WTC11 (cell line): ENCODE data around the gene MYBPC2. TPM values are rescaled to one million over a fixed set of nuclear protein-coding genes. Genes with fewer than 3 reads are reported as not detected.
A peak's percentile ranks its signal among the peaks of the same experiment; 100 is the strongest.
"Not testable (repeated sequence)": the region's sequence is repeated elsewhere in the genome, so short reads cannot be mapped to it uniquely, and the experiment has no call there.

Experiments
- ATAC-seq: fragments of 200-7000 bp; cut with Tn5 transposase; 2 replicates; pipeline ENCODE4 v1.10.0; 2021; ENCODE audit warnings: mild to moderate bottlenecking, moderate library complexity
- CTCF ChIA-PET: fragments of 300-600 bp; sonication (Branson Sonifier 250); formaldehyde crosslinking; loops from one replicate; lab custom pipeline; 2021; ENCODE audit warnings: antibody characterized with exemption; lab: Charles Lee
- POLR2A ChIA-PET: fragments of 350-600 bp; sonication (Branson Sonifier 250); formaldehyde crosslinking; loops from one replicate; lab custom pipeline; 2021; ENCODE audit warnings: antibody characterized with exemption; lab: Charles Lee
- DNase-seq: peaks from one replicate; pipeline ENCODE4 v3.0.0; 2021; ENCODE audit warnings: low spot score
- H3K27ac Mint-ChIP-seq: 2 replicates; pipeline ENCODE4 v1.8.0; 2021; ENCODE audit warnings: mixed read lengths
- H3K27me3 Mint-ChIP-seq: 2 replicates; pipeline ENCODE4 v1.8.0; 2021; ENCODE audit warnings: low read depth, mild to moderate bottlenecking, moderate library complexity, mixed read lengths
- H3K36me3 Mint-ChIP-seq: 2 replicates; pipeline ENCODE4 v1.8.0; 2021; ENCODE audit warnings: mixed read lengths
- H3K4me1 Mint-ChIP-seq: 2 replicates; pipeline ENCODE4 v1.8.0; 2022; ENCODE audit warnings: mixed read lengths
- H3K4me3 Mint-ChIP-seq: 2 replicates; pipeline ENCODE4 v1.8.0; 2021; ENCODE audit warnings: mild to moderate bottlenecking, moderate library complexity, mixed read lengths
- H3K9me3 Mint-ChIP-seq: 2 replicates; pipeline ENCODE4 v1.8.0; 2021; ENCODE audit warnings: mixed read lengths
- ELF4 ChIP-seq: sonication (generic); formaldehyde crosslinking; IDR thresholded peaks from 2 replicates; pipeline ENCODE4 v1.8.1; 2022; ENCODE audit warnings: low read depth, mild to moderate bottlenecking, moderate library complexity, missing genetic modification reagents
- EMX1 ChIP-seq: fragments of 250-450 bp; sonication (Bioruptor Pico); IDR thresholded peaks from 2 replicates; pipeline ENCODE4 v1.8.0; 2021; ENCODE audit warnings: mild to moderate bottlenecking
- GRHL2 ChIP-seq: fragments of 250-450 bp; sonication (Bioruptor Pico); IDR thresholded peaks from 2 replicates; pipeline ENCODE4 v1.8.0; 2022; ENCODE audit warnings: mild to moderate bottlenecking, moderate library complexity; ENCODE audit not compliant: insufficient replicate concordance, severe bottlenecking
- NFATC4 ChIP-seq: fragments of 250-450 bp; sonication (Bioruptor Pico); IDR thresholded peaks from 2 replicates; pipeline ENCODE4 v1.9.0; 2021; ENCODE audit warnings: mild to moderate bottlenecking
- NR1H2 ChIP-seq: sonication (generic); formaldehyde crosslinking; IDR thresholded peaks from 2 replicates; pipeline ENCODE4 v1.9.0; 2021; ENCODE audit warnings: mild to moderate bottlenecking, moderate library complexity, missing genetic modification reagents
- RORB ChIP-seq: fragments of 250-450 bp; sonication (Bioruptor Pico); IDR thresholded peaks from 2 replicates; pipeline ENCODE4 v1.9.0; 2021; ENCODE audit warnings: mild to moderate bottlenecking
- SMAD4 ChIP-seq: sonication (generic); formaldehyde crosslinking; IDR thresholded peaks from 2 replicates; pipeline ENCODE4 v1.8.0; 2022; ENCODE audit warnings: mild to moderate bottlenecking, missing genetic modification reagents
- total RNA-seq: library from RNA; stranded (reverse); gene quantifications from 3 replicates; pipeline ENCODE4 v1.2.3, GENCODE V29; 2021
- TF ChIP-seq, protein P1 (sequence below): fragments of 250-450 bp; sonication (Bioruptor Pico); IDR thresholded peaks from 2 replicates; pipeline ENCODE4 v1.9.0; 2021; ENCODE audit warnings: mild to moderate bottlenecking
- TF ChIP-seq, protein P2 (sequence below): sonication (generic); formaldehyde crosslinking; IDR thresholded peaks from 2 replicates; pipeline ENCODE4 v1.8.1; 2023; ENCODE audit warnings: mild to moderate bottlenecking, missing genetic modification reagents, moderate library complexity
- TF ChIP-seq, protein P3 (sequence below): fragments of 250-450 bp; sonication (Bioruptor Pico); conservative IDR thresholded peaks from 2 replicates; pipeline ENCODE4 v1.9.0; 2021; ENCODE audit warnings: mild to moderate bottlenecking
- TF ChIP-seq, protein P4 (sequence below): sonication (generic); formaldehyde crosslinking; IDR thresholded peaks from 2 replicates; pipeline ENCODE4 v1.8.1; 2023; ENCODE audit warnings: mild to moderate bottlenecking, missing genetic modification reagents, moderate library complexity
- TF ChIP-seq, protein P5 (sequence below): sonication (generic); formaldehyde crosslinking; IDR thresholded peaks from 2 replicates; pipeline ENCODE4 v1.8.1; 2023; ENCODE audit warnings: mild to moderate bottlenecking, missing genetic modification reagents, borderline replicate concordance

MYBPC2 gene
- total RNA-seq, 1 experiment from 2014 or later: 2.6 TPM

DNA sequence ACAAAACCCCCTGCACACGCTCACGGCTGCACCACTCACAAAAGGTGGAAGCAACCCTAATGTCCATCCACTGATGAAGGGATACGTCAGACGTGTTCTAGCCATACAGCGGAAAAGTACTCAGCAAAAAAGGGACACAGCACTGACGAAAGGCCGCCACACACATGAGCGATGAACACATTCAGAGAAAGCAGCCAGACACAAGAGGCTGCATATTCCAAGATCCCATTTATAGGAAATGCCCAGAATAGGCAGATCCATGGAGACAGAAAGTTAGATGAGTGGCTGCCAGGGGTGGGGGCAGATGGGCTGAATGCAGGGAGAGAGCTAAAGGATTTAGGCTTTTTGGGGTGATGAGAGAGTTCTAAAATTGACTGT lies 44.8 kb upstream of the MYBPC2 start (continued):
- TF ChIP-seq, protein P1, sequence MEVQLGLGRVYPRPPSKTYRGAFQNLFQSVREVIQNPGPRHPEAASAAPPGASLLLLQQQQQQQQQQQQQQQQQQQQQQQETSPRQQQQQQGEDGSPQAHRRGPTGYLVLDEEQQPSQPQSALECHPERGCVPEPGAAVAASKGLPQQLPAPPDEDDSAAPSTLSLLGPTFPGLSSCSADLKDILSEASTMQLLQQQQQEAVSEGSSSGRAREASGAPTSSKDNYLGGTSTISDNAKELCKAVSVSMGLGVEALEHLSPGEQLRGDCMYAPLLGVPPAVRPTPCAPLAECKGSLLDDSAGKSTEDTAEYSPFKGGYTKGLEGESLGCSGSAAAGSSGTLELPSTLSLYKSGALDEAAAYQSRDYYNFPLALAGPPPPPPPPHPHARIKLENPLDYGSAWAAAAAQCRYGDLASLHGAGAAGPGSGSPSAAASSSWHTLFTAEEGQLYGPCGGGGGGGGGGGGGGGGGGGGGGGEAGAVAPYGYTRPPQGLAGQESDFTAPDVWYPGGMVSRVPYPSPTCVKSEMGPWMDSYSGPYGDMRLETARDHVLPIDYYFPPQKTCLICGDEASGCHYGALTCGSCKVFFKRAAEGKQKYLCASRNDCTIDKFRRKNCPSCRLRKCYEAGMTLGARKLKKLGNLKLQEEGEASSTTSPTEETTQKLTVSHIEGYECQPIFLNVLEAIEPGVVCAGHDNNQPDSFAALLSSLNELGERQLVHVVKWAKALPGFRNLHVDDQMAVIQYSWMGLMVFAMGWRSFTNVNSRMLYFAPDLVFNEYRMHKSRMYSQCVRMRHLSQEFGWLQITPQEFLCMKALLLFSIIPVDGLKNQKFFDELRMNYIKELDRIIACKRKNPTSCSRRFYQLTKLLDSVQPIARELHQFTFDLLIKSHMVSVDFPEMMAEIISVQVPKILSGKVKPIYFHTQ (CRISPR knock-in tag): no peak
- TF ChIP-seq, protein P2, sequence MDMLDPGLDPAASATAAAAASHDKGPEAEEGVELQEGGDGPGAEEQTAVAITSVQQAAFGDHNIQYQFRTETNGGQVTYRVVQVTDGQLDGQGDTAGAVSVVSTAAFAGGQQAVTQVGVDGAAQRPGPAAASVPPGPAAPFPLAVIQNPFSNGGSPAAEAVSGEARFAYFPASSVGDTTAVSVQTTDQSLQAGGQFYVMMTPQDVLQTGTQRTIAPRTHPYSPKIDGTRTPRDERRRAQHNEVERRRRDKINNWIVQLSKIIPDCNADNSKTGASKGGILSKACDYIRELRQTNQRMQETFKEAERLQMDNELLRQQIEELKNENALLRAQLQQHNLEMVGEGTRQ: no peak
- TF ChIP-seq, protein P3, sequence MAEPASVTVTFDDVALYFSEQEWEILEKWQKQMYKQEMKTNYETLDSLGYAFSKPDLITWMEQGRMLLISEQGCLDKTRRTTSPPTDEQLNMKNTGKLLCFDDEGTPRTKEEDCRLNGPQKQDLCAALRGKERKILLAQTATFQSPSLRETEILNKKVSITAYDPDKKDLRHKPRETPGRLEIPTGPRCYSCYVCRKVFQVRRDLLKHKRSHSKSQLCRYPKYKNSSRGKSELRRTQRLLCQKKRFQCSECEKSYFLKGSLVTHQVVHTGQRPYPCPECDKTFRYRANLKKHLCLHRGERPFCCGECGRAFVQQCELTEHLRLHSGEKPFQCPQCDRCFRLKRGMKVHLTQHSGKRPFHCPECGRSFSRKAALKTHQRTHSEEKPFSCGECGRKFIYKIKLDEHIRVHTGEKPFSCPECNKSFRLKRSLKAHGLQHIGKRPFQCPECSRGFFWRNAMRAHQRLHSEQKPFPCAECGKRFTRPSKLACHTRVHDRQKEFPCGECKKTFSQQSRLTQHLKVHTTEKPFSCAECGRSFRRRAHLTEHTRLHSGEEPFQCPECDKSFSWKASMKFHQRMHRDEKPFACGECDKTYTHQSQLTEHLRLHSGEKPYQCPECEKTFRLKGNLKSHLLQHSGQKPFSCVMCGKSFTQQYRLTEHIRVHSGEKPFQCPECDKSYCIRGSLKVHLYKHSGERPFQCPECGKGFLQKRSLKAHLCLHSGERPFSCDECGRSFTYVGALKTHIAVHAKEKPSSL (CRISPR knock-in tag): no peak
- TF ChIP-seq GRHL2 (CRISPR knock-in tag) (no peak), RORB (CRISPR knock-in tag) (no peak)

DNA sequence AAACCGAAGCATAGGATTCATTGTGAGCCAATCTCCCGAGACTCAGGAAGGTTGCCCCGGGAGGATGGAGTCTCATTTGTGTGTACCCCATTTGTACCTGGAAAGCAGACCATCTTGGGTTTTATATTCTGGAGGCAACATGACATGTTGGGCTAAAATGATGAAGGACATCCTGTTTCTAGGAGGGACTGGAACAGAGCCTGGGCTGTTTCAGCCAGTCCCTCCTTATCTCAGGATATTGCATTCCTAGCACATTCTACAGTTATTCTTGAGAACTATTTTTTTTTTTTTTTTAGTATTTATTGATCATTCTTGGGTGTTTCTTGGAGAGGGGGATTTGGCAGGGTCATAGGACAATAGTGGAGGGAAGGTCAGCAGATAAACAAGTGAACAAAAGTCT lies 42.4 kb upstream of the MYBPC2 start:
- ATAC-seq, H3K27me3 Mint-ChIP-seq, H3K4me1 Mint-ChIP-seq, H3K4me3 Mint-ChIP-seq, DNase-seq, POLR2A ChIA-PET, H3K27ac Mint-ChIP-seq, CTCF ChIA-PET: not testable (repeated sequence)
- peaks cover 58% of the 10 kb centered on the region for H3K36me3 Mint-ChIP-seq
- peaks cover 18% of the 10 kb centered on the region for H3K9me3 Mint-ChIP-seq

DNA sequence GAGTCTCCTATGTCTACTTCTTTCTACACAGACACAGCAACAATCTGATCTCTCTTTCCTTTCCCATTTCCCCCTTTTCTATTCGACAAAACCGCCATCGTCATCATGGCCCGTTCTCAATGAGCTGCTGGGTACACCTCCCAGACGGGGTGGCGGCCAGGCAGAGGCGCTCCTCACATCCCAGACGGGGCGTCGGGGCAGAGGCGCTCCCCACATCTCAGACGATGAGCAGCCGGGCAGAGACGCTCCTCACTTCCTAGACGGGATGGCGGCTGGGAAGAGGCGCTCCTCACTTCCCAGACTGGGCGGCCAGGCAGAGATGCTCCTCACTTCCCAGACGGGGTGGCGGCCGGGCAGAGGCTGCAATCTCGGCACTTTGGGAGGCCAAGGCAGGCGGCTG lies 41.7 kb upstream of the MYBPC2 start:
- 0 out of 2 replicates have a peak, but pooled peaks have one; percentile 26 for TF ChIP-seq SMAD4 (CRISPR knock-in tag)
- peaks cover 18% of the 10 kb centered on the region for H3K9me3 Mint-ChIP-seq
- POLR2A ChIA-PET, H3K27ac Mint-ChIP-seq, DNase-seq, H3K4me3 Mint-ChIP-seq, CTCF ChIA-PET, H3K27me3 Mint-ChIP-seq, ATAC-seq, H3K4me1 Mint-ChIP-seq: not testable (repeated sequence)
- peaks cover 58% of the 10 kb centered on the region for H3K36me3 Mint-ChIP-seq

DNA sequence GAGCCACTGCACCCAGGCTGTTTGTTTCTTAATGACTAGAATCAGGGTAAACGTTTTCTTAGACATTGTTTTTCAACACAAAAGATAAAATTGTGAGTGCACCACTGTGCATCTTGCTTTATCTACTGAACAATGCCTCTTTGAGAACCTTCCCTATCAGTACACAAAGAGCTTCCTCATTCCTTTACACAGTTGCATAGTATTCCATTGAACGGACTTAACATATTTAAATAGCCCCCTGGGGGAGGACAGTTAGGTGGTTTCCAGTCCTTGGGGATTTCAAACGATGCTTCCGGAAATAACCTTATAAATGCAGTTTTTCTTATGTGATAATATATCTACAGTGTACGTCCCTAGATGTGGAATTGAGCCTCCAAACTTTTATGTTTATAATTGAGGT lies 39.9 kb upstream of the MYBPC2 start:
- peaks cover 52% of the 10 kb centered on the region for H3K36me3 Mint-ChIP-seq
- no peak overlapping the region for H3K27ac Mint-ChIP-seq
- H3K27me3 Mint-ChIP-seq: no peaks in the 10 kb centered on the region
- CTCF ChIA-PET: interaction anchor here (0.6 kb wide), 1 partner anchor 170 kb away, joined by 4 read pairs; no protein-coding TSS in a partner anchor
- 0 out of 2 replicates have a peak, but pooled peaks cover 3% of the 10 kb centered on the region for H3K4me1 Mint-ChIP-seq
- peaks cover 18% of the 10 kb centered on the region for H3K9me3 Mint-ChIP-seq
- H3K4me3 Mint-ChIP-seq: no peak overlapping the region
- DNase-seq: no peak
- TF ChIP-seq, protein P4, sequence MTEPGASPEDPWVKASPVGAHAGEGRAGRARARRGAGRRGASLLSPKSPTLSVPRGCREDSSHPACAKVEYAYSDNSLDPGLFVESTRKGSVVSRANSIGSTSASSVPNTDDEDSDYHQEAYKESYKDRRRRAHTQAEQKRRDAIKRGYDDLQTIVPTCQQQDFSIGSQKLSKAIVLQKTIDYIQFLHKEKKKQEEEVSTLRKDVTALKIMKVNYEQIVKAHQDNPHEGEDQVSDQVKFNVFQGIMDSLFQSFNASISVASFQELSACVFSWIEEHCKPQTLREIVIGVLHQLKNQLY (CRISPR knock-in tag): no peak
- TF ChIP-seq EMX1 (no peak), ELF4 (CRISPR knock-in tag) (no peak), NFATC4 (CRISPR knock-in tag) (no peak), NR1H2 (no peak)
- TF ChIP-seq, protein P5, sequence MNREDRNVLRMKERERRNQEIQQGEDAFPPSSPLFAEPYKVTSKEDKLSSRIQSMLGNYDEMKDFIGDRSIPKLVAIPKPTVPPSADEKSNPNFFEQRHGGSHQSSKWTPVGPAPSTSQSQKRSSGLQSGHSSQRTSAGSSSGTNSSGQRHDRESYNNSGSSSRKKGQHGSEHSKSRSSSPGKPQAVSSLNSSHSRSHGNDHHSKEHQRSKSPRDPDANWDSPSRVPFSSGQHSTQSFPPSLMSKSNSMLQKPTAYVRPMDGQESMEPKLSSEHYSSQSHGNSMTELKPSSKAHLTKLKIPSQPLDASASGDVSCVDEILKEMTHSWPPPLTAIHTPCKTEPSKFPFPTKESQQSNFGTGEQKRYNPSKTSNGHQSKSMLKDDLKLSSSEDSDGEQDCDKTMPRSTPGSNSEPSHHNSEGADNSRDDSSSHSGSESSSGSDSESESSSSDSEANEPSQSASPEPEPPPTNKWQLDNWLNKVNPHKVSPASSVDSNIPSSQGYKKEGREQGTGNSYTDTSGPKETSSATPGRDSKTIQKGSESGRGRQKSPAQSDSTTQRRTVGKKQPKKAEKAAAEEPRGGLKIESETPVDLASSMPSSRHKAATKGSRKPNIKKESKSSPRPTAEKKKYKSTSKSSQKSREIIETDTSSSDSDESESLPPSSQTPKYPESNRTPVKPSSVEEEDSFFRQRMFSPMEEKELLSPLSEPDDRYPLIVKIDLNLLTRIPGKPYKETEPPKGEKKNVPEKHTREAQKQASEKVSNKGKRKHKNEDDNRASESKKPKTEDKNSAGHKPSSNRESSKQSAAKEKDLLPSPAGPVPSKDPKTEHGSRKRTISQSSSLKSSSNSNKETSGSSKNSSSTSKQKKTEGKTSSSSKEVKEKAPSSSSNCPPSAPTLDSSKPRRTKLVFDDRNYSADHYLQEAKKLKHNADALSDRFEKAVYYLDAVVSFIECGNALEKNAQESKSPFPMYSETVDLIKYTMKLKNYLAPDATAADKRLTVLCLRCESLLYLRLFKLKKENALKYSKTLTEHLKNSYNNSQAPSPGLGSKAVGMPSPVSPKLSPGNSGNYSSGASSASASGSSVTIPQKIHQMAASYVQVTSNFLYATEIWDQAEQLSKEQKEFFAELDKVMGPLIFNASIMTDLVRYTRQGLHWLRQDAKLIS (CRISPR knock-in tag): no peak
- POLR2A ChIA-PET: no interaction called here
- ATAC-seq: no peak
